HG03097 (cell line): ENCODE measurements around the gene SLC25A33.

Experiments used
- ATAC-seq: cut with Tn5 transposase; IDR thresholded peaks from one replicate; pipeline ENCODE4 v1.9.1; 2021; ENCODE audit not compliant: unreplicated experiment, low FRiP score

SLC25A33 gene

GRCh38 chr1:9599741-9600140 lies 60.5 kb downstream of the SLC25A33 start:
- no peak for ATAC-seq

- no peak for ATAC-seq
Measured at GRCh38 chr1:9600861-9601834, 61.9 kb downstream of the SLC25A33 start.

- ATAC-seq = no peak
Measured at GRCh38 chr1:9601942-9602793, 62.9 kb downstream of the SLC25A33 start.

GRCh38 chr1:9602794-9603167 lies 63.5 kb downstream of the SLC25A33 start:
- no peak for ATAC-seq

GRCh38 chr1:9603307-9603706 lies 64.0 kb downstream of the SLC25A33 start:
- no peak for ATAC-seq

GRCh38 chr1:9603766-9604753 lies 64.8 kb downstream of the SLC25A33 start:
- no peak for ATAC-seq

- no peak for ATAC-seq
Measured at GRCh38 chr1:9604836-9605235, 65.6 kb downstream of the SLC25A33 start.

- no peak for ATAC-seq
Measured at GRCh38 chr1:9605946-9606455, 66.7 kb downstream of the SLC25A33 start.

GRCh38 chr1:9606458-9606857 lies 67.2 kb downstream of the SLC25A33 start:
- no peak for ATAC-seq

GRCh38 chr1:9606948-9607347 lies 67.7 kb downstream of the SLC25A33 start:
- no peak for ATAC-seq

- ATAC-seq = no peak
Measured at GRCh38 chr1:9607352-9607751, 68.1 kb downstream of the SLC25A33 start.

GRCh38 chr1:9609998-9610397 lies 70.7 kb downstream of the SLC25A33 start:
- ATAC-seq = no peak

- no peak for ATAC-seq
Measured at GRCh38 chr1:9610548-9610947, 71.3 kb downstream of the SLC25A33 start.

- no peak for ATAC-seq
Measured at GRCh38 chr1:9611716-9612115, 72.5 kb downstream of the SLC25A33 start.

GRCh38 chr1:9612162-9612845 lies 73.0 kb downstream of the SLC25A33 start:
- no peak for ATAC-seq

- no peak for ATAC-seq
Measured at GRCh38 chr1:9612871-9613624, 73.8 kb downstream of the SLC25A33 start.

GRCh38 chr1:9613625-9614299 lies 74.5 kb downstream of the SLC25A33 start:
- no peak for ATAC-seq
